Epidermal melanocyte (primary cell): ENCODE measurements around the gene CAMK4.
"Not testable (repeated sequence)": the region's sequence is repeated elsewhere in the genome, so short reads cannot be mapped to it uniquely, and the experiment has no call there.

Source experiments
- DNase-seq: peaks from one replicate; pipeline ENCODE4 v3.0.0; 2011; ENCODE audit warnings: low spot score; ENCODE audit not compliant: insufficient read length

The CAMK4 gene

GRCh38 chr5:111379391-111379816, 155.2 kb downstream of the CAMK4 start:
- no peak for DNase-seq

DNA sequence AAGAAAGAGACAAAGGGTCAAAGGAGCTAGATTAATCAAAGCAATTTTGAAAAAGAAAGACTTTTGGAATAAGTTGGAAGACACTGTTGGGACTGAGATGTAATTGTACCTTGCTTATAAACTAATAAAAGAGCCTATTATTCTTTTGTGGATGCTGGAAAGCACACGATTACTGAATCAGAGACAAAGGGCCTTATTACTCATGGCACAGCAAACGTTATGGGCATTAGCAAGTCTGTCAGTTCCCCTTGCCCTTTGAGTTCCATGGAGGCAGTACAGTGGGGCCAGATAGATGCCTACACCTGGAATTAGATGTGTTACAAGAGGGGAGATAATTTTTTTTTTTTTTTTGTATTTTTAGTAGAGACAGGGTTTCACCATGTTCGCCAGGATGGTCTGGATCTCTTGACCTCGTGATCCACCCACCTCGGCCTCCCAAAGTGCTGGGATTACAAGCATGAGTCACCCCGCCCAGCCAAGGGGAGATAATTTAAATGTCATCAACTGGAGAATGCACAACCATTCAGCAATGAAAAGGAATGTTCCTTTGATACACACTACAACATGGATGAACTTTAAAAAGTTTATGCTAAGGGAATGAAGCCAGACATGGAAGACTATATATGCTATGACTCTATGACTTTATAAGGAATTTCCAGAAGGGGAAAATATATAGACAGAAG, 159.2 kb downstream of the CAMK4 start:
- DNase-seq, result no peak

DNA sequence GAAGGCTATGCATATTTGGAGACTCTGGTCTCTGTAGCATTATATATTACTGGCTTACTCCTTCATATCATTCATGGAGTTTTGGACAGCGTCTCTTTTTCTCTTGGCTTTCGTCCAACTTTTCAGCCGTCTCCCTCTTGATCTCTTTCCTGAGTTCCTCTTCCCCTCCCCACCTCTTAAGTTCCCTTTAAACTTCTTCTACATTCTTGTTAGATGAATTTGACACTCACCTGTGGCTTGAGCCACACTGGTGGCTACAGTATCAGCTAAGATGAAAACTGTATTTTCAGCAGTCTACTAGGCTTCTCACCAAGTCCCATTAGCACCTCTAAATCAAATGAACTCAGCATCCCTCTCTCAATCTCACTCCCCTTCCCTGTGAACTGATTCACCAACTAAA, 160.0 kb downstream of the CAMK4 start:
- DNase-seq, result no peak

GRCh38 chr5:111385051-111385450, 160.9 kb downstream of the CAMK4 start:
- DNase-seq, result no peak

- no peak for DNase-seq
Measured at GRCh38 chr5:111385970-111386831, 162.0 kb downstream of the CAMK4 start.

DNA sequence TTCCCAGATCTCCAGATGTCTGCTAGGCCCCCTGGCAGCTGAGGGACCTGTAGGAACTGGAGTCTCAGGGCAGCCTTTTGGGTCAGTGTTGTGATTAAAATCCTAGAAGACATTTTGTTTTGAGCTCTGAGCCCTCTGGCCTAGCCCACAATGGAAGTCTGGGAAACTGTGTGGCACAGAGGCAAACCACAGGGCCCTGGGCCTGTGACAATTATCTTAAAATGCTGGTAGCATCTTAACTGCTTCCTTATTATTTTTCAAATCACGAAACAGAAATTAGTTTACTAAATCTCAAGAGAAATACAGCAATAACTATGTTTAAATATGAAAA, 162.6 kb downstream of the CAMK4 start:
- DNase-seq, result no peak

- DNase-seq, result no peak
Measured at GRCh38 chr5:111387361-111387760, 163.2 kb downstream of the CAMK4 start.

GRCh38 chr5:111389390-111390082, 165.4 kb downstream of the CAMK4 start:
- DNase-seq, result no peak

DNA sequence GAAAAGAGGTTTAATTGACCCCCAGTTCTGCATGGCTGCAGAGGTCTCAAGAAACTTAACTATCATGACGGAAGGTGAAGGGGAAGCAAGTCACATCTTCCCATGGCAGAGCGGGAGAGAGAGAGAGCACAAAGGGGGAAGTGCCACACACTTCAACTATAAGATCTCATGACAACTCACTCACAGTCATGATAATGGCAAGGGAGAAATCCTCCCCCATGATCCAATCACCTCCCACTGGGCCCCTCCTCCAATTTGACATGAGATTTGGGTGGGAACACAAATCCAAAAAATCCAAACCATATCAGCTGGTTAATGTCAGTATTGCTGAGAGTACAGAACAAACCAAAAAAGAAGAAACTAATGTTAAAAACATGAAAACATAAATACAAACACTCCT, 168.0 kb downstream of the CAMK4 start:
- no peak for DNase-seq

- DNase-seq, result no peak
Measured at GRCh38 chr5:111394586-111394985, 170.4 kb downstream of the CAMK4 start.

- no peak for DNase-seq
Measured at GRCh38 chr5:111398013-111398412, 173.8 kb downstream of the CAMK4 start.

DNA sequence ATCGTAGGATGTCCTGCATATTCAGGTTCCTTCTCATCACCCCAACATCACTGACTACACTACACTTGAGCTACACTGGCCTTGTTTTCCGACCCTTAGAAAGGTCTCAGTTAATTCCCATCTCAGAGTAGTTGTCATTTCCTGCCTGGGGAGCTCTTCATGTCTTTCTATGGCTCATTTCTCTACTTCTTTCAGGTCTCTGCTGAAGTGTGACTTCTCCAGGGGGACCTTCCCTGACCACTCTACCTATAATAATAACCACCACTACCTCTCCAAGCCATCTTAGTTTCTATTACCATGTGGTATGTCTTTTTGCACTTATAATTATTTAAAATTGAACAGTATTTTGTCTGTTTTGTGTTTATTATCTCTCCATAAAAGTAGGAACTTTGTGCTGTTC, 174.9 kb downstream of the CAMK4 start:
- no peak for DNase-seq

- no peak for DNase-seq
Measured at GRCh38 chr5:111401906-111402305, 177.7 kb downstream of the CAMK4 start.

DNA sequence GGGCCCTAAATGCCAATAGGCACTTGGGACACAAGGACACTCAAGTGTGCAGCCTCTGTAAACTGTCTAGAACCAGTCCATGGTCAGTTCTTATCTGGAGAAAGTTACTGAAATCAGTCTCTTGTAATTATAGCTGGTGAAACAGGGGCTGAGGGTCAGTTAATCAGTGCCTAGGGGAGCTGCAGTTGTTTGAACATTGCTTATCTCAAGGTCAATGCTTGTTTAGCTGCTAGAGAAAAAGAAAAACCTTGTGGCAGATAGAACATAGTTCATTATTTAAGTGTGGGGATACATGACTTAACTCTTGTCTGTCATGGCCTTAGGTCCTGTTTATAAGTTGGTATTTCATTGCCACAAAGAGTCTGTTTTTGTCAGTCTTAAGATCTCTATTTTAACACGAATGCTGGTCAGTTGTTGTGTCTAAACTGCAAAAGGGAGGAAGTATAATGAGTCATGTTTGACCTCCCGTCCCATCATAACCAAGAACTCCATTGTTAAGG, 180.1 kb downstream of the CAMK4 start:
- DNase-seq, result no peak

DNA sequence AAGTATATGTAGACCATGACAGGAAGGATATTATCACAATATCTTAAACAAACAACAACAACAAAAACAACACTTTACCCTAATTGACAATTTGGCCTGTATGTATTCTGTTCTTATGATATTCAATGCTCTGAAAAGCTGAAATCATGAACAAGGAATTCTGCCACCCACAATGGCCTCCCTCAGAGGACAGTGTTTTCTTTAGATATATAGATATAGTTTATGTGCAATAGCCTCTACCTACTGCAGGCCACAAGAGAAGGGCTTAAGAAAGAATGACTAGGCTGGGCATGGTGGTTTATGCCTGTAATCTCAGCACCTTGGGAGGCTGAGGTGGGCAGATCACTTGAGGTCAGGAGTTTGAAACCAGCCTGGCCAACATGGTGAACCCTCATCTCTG, 183.4 kb downstream of the CAMK4 start:
- DNase-seq, result no peak

DNA sequence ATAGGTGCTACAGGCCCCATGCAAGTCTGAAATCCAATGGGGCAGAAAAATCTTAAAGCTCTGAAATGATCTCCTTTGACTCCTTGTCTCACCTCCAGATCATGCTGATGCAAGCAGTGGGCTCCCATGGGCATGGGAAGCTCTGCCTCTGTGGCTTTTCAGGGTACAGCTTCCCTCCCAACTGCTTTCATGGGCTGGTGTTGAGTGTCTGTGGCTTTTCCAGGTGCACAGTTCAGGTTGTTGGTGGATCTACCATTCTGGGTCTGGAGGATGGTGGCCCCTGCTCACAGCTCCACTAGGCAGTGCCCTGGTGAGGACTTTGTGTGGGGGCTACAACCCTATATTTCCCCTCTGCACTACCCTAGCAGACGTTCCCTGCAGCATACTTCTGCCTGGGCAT, 184.6 kb downstream of the CAMK4 start:
- DNase-seq, result no peak

DNA sequence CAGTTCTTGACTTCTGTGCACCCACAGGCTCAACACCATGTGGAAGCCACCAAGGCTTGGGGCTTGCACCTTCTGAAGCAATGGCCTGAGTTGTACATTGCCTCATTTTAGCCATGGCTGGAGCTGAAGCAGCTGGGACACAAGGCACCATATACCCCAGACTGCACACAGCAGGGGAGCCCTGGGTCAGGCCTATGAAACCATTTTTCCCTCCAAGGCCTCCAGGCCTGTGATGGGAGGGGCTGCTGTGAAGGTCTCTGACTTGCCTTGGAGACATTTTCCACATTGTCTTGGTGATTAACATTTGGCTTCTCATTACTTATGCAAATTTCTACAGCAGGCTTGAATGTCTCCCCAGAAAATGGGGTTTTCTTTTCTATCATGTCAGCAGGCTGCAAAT, 185.1 kb downstream of the CAMK4 start:
- DNase-seq, result not testable (repeated sequence)

DNA sequence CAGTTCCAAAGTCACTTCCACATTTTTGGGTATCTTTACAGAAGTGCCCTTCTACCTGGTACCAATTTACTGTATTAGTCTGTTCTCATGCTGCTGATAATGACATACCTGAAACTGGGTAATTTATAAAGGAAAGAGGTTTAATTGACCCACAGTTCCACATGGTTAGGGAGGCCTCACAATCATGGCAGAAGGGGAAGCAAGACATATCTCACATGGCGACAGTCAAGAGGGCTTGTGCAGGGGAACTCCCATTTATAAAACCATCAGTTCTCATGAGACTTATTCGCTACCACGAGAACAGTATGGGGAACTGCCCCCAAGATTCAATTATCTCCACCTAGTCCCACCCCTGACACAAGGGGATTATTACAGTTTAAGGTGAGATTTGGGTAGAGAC, 185.9 kb downstream of the CAMK4 start:
- DNase-seq, result not testable (repeated sequence)

DNA sequence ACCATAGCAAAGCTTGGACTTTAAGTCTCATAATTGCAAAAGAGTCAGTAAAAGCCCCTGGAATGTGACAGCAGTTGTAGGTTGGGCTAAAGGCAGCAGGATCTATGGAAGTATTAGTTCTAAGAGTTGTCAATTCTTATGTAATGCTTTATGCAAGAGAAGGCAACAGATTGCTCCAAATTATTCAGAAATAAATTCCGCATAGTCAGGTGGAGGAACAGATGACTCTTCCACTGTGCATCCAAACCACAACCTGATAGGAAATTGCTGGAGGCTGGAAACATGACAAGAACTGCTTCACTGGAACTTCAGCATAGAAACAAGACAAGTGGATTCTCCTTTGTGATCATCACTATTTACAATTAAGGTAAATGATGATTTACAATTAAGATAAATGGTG, 187.1 kb downstream of the CAMK4 start:
- DNase-seq, result no peak

DNA sequence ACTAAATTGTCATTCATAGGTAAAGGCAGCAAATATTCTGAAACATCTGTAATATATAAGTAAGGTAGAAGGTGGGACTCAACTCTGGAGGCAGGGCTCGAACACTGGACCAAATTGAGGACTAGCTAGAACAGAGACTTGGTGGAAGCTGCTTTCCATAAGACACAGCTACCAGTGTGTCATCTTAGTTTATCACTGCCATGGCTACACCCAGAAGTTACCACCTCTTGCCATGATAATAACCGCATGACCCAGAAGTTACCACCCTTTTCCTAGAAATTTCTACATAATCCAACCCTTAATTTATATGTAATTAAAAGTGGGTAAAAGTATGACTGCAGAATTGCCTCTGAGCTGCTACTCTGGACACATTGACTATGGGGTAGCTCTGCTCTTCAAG, 188.4 kb downstream of the CAMK4 start:
- no peak for DNase-seq

DNA sequence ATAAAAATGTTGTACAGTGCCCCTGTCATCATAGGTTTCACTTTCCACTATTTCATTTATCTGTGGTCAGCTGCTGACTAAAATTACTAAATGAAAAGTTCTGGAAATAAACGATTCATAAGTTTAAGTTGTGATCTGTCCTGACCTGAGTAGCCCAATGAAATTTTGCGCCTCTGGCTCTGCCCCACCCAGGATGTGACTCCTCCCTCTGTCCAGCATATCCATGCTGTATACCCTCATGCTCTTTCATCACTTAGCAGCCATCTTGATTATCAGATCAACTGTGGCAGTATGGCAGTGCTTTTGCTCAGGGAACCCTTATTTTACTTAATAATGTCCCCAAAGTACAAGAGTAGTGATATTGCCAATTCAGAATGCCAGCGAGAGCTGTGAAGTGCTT, 190.9 kb downstream of the CAMK4 start:
- no peak for DNase-seq

DNA sequence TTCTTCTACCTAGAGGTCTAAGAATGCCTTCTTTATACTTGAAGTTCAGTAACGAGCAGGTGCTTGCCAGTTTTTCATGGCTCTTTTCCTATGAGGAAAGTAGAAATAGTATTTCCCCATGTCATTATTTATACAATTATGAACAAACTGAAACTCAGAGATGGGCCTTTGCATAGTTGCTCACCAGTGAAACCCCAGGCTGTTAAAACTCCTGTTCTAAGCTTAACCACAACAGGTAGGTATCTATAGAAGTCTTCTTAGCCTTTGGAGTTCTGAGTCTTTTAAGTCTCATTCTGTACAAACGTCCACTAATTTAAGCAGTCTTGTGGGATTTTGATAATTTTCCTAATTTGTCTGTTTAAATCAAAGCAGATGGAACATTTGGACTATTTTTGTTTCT, 198.1 kb downstream of the CAMK4 start:
- DNase-seq, result no peak
